GM12873 (cell line): ENCODE results near the gene REN.

Source experiments
- CTCF ChIP-seq: IDR thresholded peaks from 2 replicates; pipeline ENCODE4 v1.5.1; 2012; ENCODE audit warnings: low read depth, mild to moderate bottlenecking, moderate library complexity, low read length, control low read depth; ENCODE audit not compliant: insufficient read depth; ENCODE audit errors: missing control alignments

The REN gene

DNA sequence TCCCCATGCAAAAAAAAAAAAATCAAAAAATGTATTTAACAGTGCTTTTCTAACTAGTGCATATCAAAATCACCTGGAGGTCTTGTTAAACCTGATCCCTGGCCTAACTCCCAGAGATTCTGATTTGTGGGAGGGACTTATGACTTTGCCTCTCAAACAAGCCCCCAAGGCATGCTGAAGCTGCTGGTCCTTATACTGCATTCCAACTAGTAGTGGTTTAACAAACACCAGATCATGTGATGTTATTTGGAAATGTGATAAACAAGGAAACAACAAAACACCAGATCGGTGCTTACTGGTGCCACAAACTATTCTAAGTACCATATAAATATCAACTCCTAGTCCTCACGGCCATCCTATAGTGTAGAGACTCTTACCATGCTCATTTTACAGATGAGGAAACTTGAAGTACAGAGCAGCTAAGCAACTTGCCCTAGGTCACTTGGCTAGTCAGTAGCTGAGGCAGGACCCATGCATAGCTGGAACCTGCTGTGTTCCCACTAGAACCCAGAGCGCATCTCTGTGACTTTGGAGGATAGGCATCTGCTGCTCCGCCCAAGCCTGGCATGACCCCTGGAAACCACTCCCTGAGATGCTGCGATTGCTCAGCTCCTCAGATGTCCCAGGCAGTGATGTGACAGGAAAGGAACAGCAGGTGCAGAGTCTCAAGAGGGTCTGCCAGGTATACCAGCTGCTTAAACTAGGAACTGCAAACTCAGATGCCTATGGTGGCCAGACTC lies 55.1 kb downstream of the REN start:
- TF ChIP-seq CTCF, result no peak

GRCh38 chr1:204108312-204109141 lies 57.6 kb downstream of the REN start:
- no peak for TF ChIP-seq CTCF

DNA sequence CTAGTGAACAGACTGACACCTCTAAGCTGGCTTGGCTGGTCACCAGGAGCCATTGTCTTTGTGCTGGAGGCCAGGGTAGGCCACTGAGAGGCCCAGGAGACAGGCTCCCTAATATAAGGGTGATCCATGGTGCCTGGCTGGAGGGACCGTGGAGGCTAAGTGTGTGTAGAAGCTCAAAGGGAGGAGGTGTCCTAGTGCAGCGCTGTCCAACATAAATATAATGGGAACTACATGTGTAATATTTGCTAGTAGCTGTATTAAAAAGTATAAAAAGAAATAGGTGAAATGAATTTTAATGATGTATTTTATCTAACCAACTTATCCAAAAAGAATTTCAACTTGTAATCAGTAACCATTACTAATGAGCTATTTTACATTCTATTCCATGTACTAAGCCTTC lies 58.2 kb downstream of the REN start:
- TF ChIP-seq CTCF, result no peak

GRCh38 chr1:204106825-204107224 lies 59.3 kb downstream of the REN start:
- no peak for TF ChIP-seq CTCF

DNA sequence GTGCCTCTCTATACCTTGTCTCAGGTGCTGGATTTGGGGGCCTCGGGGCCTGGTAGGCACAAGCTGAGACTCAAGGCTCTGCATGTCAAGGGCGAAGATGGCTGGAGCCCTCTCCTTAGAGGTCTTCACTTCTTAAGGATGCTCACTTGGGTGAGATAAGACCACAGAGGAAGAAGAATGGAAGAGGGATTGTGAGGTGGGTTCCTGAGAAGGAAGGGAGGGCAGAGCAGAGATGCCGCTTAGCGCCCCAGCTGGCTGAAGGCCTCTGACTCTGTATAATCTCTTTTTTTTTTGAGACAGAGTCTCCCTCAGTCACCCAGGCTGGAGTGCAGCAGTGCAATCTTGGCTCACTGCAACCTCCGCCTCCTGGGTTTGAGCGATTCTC lies 61.0 kb downstream of the REN start:
- no peak for TF ChIP-seq CTCF
